SK-N-SH treated with all-trans-retinoic acid at 6 μM for 48 hours (cell line): Measurements from ENCODE around the gene PCDH10.

Experiments used
- OSR1 ChIP-seq: fragments of 250-450 bp; sonication (Bioruptor Pico); IDR thresholded peaks from 2 replicates; pipeline ENCODE4 v1.8.0; 2022; ENCODE audit warnings: moderate library complexity, mild to moderate bottlenecking, inconsistent platforms
- ZFP3 ChIP-seq: fragments of 250-450 bp; sonication (Bioruptor Pico); IDR thresholded peaks from 2 replicates; pipeline ENCODE4 v1.5.0; 2020; ENCODE audit warnings: mild to moderate bottlenecking, moderate library complexity
- ZFP30 ChIP-seq: fragments of 450-650 bp; formaldehyde crosslinking; IDR thresholded peaks from 2 replicates; pipeline ENCODE4 v1.5.0; 2022; ENCODE audit warnings: mild to moderate bottlenecking, moderate library complexity
- TF ChIP-seq, protein P1 (sequence below): fragments of 250-450 bp; sonication (Bioruptor Pico); IDR thresholded peaks from 2 replicates; pipeline ENCODE4 v1.5.1; 2021; ENCODE audit warnings: mild to moderate bottlenecking, moderate library complexity

GRCh38 chr4:133143775-133144430, 5.2 kb upstream of the PCDH10 start:
- TF ChIP-seq ZFP30 (no peak), OSR1 (no peak), ZFP3 (CRISPR knock-in tag) (no peak)
- TF ChIP-seq, protein P1, sequence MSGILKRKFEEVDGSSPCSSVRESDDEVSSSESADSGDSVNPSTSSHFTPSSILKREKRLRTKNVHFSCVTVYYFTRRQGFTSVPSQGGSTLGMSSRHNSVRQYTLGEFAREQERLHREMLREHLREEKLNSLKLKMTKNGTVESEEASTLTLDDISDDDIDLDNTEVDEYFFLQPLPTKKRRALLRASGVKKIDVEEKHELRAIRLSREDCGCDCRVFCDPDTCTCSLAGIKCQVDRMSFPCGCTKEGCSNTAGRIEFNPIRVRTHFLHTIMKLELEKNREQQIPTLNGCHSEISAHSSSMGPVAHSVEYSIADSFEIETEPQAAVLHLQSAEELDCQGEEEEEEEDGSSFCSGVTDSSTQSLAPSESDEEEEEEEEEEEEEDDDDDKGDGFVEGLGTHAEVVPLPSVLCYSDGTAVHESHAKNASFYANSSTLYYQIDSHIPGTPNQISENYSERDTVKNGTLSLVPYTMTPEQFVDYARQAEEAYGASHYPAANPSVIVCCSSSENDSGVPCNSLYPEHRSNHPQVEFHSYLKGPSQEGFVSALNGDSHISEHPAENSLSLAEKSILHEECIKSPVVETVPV (CRISPR knock-in tag) = no peak
